AG04449 (cell line): ENCODE measurements around the gene CYP17A1.
A peak's percentile ranks its signal among the peaks of the same experiment; 100 is the strongest.

Experiments used
- CTCF ChIA-PET: fragments of 350-600 bp; formaldehyde crosslinking; extraction: SDS; loops from one replicate; lab custom pipeline; 2021; ENCODE audit warnings: antibody characterized with exemption; lab: Yijun Ruan, JAX
- POLR2A ChIA-PET: fragments of 400-600, 350-600 bp; formaldehyde crosslinking; extraction: SDS; loops from one replicate; lab custom pipeline; 2020; ENCODE audit warnings: antibody characterized with exemption, inconsistent platforms; lab: Yijun Ruan, JAX
- DNase-seq: peaks from one replicate; pipeline ENCODE4 v3.0.0-alpha.2; 2010; ENCODE audit warnings: low read depth, low spot score
- H3K4me3 ChIP-seq: 2 replicates; pipeline ENCODE4 v1.5.1; 2011; ENCODE audit warnings: low read depth, mild to moderate bottlenecking, control low read depth, low read length
- CTCF ChIP-seq: IDR thresholded peaks from one replicate; pipeline ENCODE4 v1.5.1; 2011; ENCODE audit warnings: mild to moderate bottlenecking, moderate library complexity, low read length, control low read depth, inconsistent platforms; ENCODE audit not compliant: insufficient read depth; ENCODE audit errors: missing control alignments

The CYP17A1 gene

GRCh38 chr10:102837230-102837721, at the start of gene CYP17A1:
TSS of gene CYP17A1 (minus strand) at chr10:102837413. CDS start at chr10:102837361, 52 bp downstream.
- no peak for DNase-seq
- TF ChIP-seq CTCF, result no peak
- CTCF ChIA-PET, result interaction anchor here (0.7 to 14.1 kb wide), 11 partner anchors 10 to 496 kb away, joined by 3 to 355 read pairs (median 7); partner anchors contain the start of gene CNNM2
- H3K4me3 ChIP-seq, result no peak within 1 kb of the TSS
- POLR2A ChIA-PET, result interaction anchor here (0.7 kb wide), 1 partner anchor 91 kb away, joined by 3 read pairs; no protein-coding TSS in a partner anchor

- no peak for DNase-seq
- H3K4me3 ChIP-seq, result no peak overlapping the region
- CTCF ChIA-PET, result no interaction called here
- no peak for TF ChIP-seq CTCF
- POLR2A ChIA-PET, result no interaction called here
Observed at GRCh38 chr10:102880256-102880655, 43.0 kb upstream of the CYP17A1 start.

GRCh38 chr10:102878629-102879028, 41.4 kb upstream of the CYP17A1 start:
- ChIA-PET CTCF (interaction anchor here (0.6 to 1.4 kb wide), 3 partner anchors 23 to 157 kb away, joined by 3 read pairs; partner anchors contain the start of gene CYP17A1), POLR2A (no interaction called here)
- DNase-seq, result no peak
- no peak for TF ChIP-seq CTCF
- H3K4me3 ChIP-seq, result no peak overlapping the region

GRCh38 chr10:102876747-102877153, 39.5 kb upstream of the CYP17A1 start:
- H3K4me3 ChIP-seq, result no peak overlapping the region
- no peak for TF ChIP-seq CTCF
- CTCF ChIA-PET, result interaction anchor here (1.3 kb wide), 1 partner anchor 25 kb away, joined by 7 read pairs; no protein-coding TSS in a partner anchor
- no peak for DNase-seq
- POLR2A ChIA-PET, result no interaction called here

GRCh38 chr10:102872163-102872562, 35.0 kb upstream of the CYP17A1 start:
- no peak for DNase-seq
- H3K4me3 ChIP-seq, result no peak overlapping the region
- TF ChIP-seq CTCF, result no peak
- CTCF ChIA-PET, result interaction anchor here (1.0 to 1.7 kb wide), 2 partner anchors 30 to 373 kb away, joined by 3 to 6 read pairs; no protein-coding TSS in a partner anchor
- POLR2A ChIA-PET, result no interaction called here

GRCh38 chr10:102870221-102870620, 33.0 kb upstream of the CYP17A1 start:
- peak overlapping the region; percentile 63 for H3K4me3 ChIP-seq
- TF ChIP-seq CTCF, result no peak
- no peak for DNase-seq
- ChIA-PET CTCF (interaction anchor here (0.8 to 3.2 kb wide), 3 partner anchors 32 to 41 kb away, joined by 3 to 14 read pairs (median 3); no protein-coding TSS in a partner anchor), POLR2A (no interaction called here)
